ENCODE results near the gene NUCB2.
A peak's percentile ranks its signal among the peaks of the same experiment; 100 is the strongest.
"Not testable (repeated sequence)": the region's sequence is repeated elsewhere in the genome, so short reads cannot be mapped to it uniquely, and the experiment has no call there.

Gene NUCB2

DNA sequence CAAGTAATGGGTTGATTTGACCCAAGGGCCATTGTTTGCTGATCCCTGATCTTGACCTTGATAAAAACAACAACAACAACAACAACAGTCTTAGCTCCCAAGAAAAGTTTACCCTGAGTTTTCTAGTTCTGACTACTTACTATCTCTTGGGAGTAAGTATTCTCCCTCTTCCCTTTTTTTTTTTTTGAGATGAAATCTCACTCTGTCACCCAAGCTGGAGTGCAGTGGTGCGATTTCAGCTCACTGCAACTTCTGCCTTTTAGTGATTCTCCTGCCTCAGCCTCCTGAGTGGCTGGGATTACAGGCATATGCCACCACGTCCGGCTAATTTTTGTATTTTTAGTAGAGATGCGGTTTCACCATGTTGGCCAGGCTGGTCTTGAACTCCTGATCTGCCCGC is 8.0 kb upstream of the NUCB2 start:
- DNase-seq (ENCODE audit: low read depth, low spot score), result not testable (repeated sequence)

DNA sequence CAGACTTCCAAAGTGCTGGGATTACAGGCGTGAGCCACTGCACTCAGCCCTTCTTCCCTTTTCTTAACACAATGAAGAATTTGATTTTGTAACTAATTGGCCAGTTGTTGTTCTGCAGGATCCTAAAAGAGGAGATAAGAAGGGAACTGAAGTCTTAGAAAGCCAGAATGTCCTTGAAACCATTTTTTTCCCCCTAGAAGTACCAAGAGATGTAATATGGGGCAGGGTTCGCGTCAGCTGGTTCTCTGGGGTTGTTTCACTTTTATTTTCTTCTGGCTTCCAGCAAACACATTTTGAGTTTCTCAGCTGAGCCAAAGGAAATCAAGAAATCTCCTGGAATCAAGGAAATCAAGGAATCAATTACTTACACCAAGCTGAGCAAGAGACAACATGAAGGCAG is 7.6 kb upstream of the NUCB2 start:
- DNase-seq (ENCODE audit: low read depth, low spot score), result no peak

DNA sequence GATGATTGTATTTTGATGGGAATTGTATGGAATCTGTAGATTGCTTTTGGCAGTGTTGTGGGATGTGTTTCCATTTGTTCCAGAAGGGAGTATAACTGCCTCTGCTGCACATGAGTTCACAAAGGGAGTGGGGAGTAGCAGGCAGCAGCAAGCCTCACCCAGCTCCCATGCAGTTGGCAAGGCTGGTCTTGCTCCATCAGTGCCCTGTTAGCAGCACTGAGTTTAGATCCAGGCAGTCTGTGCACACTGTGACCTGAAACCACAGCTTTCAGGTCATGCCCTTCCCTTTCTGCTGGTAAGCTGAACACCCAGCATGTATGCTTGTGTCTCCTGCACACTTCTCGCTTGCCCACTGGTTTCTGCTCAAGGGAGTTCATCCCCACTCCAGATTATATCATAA is 3.7 kb upstream of the NUCB2 start:
- no peak for DNase-seq (ENCODE audit: low read depth, low spot score)

DNA sequence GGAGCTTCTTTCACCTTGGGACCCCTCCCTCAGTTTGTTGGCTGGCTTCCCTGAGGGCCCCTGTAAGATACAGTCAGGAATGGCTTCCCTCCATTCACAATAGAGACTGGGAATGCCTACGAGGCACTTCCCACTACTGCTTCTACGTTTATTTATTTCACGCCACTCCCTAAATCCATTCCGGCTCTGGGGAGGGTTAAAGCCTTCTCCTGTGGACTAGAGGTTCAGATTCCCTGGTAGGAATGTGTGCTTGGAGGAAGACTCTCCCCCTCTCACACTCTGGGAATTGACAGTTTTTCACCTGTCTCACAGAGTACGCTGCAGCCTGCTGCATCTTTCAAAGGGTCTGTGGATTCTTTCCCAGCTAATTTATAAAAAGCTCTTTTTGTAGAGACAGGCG is 3.3 kb upstream of the NUCB2 start:
- no peak for DNase-seq (ENCODE audit: low read depth, low spot score)

DNA sequence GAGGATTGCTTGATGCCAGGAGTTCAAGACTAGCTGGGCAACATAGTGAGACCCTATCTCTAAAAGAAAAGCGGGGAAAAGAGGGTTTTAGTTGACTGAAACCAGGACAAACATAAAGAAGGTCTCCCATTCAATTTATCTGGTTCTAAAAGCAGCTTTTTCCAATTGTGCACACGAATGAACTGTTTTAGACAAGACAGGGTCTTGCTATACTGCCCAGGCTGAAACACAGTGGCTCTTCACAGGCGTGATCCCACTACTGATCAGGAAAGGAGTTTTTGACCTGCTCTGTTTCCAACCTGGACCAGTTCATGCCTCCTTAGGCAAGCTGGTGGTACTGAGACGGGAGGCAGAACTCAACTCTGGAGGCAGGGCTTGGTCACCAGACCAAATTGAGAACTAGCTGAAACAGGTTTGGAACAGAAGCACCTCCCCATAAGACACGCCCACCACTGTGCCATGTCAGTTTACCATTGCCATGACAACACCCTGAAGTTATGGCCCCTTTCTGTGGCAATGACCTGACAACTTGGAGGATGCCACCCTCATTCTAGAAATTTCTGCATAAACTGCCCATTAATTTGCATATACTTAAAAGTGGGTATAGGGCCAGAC is 2.8 kb upstream of the NUCB2 start:
- no peak for DNase-seq (ENCODE audit: low read depth, low spot score)

DNA sequence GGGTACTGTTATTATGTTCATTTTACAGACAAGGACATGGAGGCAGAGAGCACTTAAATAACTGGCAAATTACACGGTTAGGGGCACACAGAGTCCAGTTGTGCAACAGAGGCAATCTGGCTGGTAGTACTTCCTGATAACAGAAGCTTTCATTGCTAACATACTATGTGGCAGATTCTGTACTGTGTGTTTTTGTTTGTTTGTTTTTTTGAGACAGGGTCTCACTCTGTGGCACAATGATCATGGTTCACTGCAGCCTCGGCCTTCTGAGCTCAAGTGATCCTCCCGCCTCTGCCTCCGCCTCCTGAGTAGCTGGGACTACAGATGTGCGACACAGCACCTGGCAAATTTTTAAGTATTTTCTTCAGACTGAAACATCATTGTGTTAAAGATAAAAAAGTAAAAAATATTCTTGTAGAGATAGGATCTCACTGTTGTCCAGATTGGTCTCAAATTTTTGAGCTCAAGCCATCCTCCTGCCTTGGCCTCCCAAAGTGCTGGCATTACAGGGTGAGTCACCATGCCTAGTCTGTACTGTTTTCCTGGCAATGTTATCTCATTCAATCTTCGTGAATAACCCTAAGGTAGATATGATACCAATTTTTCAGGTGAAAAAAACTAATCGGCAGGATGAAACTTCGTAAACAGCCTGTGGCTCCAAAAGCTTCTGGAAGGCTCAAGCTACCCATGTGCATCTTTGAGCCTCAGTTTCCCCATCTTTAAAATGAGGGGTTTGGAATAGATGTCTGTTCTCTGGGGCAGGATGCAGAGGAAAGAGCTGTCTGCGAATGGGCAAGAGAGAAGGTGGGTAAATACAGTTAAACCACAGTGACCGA is 921 bp upstream of the NUCB2 start:
- DNase-seq (ENCODE audit: low read depth, low spot score), result no peak

DNA sequence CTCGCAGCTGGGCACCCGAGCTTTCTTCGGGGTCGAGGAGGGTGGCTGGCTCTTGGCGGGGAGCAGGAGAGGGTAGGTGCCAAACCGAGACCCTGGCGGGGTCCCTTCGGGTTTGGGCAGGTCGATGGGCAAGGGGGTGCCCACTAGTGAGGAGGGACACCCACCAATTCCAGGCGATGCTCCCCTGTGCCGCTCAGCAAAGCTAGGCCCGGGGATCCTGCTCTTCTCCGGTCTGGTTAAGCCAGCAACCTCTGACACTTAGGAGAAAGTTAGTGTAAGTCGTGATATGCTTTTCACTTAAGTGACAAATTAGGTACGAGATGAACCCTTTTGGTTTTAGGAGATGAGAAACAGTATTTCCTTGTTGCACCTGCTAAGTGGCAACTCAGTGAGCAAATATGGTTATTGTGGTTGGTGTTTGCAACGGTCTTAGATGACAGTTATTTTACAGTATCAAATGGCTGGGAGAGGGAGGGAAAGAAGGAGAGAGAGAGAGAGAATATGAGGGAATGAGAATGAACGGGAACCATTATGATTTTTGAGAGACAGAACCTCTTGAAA is 565 bp downstream of the NUCB2 start:
- DNase-seq (ENCODE audit: low read depth, low spot score), result peak; percentile 25

DNA sequence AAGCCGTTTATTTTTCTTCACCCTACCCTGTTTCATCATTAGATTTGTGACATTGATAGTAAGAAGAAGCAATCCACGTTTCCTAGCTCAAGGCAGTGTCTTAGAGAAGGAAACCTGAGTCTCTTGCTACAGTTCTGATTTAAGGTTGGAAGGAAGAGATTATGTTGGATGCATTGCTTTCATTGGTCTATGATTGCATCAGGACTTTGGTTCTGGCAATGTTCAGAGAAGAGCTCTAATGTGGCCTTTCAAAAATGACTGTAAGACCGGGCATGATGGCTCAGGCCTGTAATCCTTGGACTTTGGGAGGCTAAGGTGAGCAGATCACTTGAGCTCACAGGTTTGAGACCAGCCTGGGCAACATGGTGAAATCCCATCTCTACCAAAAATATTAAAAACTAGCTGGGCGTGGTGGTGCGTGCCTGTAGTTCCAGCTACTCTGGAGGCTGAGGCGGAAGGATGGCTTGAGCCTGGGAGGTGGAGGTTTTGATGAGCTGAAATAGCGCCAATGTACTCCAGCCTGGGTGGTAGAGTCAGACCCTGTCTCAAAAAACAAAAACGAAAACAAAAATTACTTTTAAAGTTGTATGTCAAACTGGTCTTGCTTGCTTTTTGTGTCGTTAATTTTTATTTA is 4.1 kb downstream of the NUCB2 start:
- no peak for DNase-seq (ENCODE audit: low read depth, low spot score)

DNA sequence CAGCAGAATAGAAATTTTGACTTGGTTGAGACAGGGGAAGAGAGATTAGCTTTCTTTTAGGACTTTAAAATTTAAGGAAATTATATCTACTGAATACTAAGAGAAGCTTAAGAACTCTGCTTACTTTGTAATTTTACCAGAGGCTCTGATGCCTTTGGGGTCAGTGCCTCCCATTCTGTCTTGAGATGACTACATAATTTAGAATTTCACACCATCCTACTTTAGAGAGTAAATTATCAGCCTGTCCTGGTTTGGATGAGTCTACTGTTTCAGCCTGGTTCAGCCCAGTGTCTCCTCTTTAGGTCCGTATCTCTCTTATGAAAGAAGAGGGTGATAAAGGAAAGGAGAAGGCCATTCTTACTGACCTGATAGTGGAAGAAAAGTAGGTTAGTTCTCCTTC is 9.8 kb downstream of the NUCB2 start:
- no peak for DNase-seq (ENCODE audit: low read depth, low spot score)

DNA sequence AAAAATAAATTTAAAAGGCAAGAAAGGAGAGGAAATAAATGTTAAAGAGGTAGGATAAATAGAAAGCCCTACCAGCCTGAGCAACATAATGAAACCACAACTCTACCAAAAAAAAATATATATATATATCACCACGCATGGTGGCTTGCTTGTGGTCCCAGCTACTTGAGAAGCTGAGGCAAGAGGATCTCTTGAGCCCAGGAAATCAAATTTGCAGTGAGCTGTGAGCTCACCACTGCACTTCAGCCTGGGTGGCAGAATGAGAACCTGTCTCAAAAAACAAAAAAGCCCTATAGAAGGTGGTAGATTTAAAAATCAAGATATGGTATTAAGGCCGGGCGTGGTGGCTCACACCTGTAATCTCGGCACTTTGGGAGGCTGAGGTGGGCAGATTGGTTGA is 10.5 kb downstream of the NUCB2 start:
- no peak for DNase-seq (ENCODE audit: low read depth, low spot score)

DNA sequence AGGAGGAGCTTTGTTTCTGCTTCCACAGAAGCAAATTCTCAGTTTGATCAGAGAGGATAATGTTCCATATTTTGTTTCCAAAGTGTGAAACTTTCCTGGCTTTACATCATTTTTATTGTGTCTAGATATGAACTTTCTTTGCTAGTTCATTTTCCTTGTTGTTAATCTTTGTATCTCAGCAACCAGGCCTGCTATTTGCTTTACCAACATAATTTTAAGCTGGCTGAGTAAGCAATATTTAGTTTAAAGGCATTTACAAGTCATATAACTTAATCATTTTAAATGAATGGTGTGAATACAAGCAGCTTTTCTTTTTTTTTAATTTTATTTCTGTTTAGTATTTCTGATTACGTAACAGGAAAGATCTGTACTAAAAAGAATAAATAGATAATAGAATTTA is 15.2 kb downstream of the NUCB2 start:
- DNase-seq (ENCODE audit: low read depth, low spot score), result no peak

DNA sequence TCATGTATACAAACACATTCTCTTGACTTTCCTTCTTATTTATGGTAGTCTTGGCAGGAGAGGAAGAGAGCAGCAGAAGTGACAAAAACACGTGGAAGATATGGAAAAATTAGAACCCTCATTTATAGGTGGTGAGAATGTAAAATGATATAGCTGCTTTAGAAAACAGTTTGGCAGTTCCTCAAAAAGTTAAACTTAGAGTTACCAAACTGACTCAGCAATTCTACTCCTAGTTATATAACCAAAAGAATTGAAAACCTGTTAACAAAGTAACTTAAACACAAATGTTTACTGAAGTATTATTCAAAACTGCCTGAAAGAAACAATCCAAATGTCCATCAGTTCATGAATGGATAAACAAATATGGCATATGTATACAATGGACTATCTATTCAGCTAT is 16.8 kb downstream of the NUCB2 start:
- DNase-seq (ENCODE audit: low read depth, low spot score), result no peak

DNA sequence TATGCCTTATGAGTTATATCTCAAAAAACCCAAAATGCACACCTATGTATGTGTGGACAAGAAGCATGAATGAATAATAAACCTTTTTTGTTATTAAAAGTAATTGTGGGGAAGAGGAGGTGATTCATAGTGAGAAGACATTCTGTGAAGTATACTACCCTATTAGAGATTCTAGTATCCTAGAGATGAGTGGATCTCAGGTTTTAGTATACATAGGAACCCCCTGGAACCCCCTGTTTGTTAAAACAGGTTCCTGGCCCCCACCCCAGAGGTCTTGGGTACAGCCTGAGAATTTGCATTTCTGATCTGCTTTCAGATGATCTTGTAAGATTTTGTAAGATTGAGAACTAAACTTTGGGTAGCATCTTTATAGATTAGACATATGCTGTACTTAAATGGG is 17.5 kb downstream of the NUCB2 start:
- no peak for DNase-seq (ENCODE audit: low read depth, low spot score)

DNA sequence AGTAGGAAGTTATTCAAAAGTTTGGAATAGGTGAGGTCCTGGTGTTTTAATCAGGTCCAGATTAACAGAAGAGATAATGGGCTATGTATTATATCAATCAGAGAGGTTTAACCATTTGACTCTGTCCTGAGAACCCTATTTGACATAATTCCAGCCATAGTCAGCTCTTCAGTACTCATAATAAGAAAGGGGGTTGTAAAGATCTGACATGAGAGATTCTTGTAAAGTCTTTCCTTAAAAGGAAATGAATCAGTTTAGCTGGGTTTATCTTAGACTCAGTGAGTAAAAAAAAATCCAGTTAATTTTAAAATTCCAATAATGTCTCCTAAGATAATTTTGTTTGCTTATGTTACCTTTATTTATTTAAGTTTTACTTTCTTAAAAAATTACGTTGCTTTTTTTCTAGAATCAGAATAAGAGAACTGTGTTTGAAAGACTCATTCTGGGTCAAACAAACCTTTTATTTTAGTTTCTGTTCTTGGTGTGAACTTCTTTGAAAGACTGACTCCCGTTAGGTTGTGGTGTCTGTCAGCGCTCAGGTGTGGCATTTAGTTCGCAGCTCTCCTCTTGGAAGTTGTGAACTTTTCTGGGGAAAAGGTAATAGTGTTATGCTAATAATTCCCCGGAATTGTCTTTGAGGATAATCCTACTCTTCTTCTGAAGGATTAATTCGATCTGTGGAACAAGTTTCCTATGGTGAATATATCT is 20.5 kb downstream of the NUCB2 start:
- no peak for DNase-seq (ENCODE audit: low read depth, low spot score)

DNA sequence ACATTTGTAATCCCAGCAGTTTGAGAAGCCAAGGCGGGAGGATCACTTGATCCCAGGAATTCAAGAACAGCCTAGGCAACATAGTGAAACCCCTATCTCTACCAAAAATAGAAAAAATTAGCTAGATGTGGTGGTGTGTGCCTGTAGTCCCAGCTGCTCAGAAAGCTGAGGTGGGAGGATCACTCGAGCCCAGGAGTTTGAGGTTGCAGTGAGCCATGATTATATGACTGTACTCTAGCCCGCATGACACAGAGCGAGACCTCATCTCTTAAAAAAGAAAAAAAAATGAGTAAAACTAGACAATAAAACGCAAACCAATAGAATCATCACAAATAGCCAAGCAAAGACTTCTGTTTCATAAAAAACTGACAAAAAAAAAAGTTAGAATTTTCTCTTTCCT is 21.8 kb downstream of the NUCB2 start:
- DNase-seq (ENCODE audit: low read depth, low spot score), result no peak

DNA sequence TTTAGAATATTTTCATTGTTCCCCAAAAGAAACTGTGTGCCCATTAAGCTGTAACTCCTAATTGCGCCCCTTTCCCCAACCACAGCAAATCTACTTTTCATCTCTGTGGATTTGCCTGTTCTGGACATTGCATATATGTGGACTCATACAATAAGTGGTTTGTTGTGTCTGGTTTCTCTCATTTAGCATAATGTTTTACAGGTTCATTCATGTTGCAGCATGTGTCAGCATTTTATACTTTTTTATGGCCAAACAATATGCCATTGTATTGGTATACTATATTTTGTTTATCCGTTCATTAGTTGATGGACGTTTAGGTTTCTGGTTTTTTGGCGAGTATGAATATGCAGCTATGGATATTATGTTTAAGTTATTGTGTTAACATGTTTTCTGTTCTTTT is 23.8 kb downstream of the NUCB2 start:
- DNase-seq (ENCODE audit: low read depth, low spot score), result no peak

DNA sequence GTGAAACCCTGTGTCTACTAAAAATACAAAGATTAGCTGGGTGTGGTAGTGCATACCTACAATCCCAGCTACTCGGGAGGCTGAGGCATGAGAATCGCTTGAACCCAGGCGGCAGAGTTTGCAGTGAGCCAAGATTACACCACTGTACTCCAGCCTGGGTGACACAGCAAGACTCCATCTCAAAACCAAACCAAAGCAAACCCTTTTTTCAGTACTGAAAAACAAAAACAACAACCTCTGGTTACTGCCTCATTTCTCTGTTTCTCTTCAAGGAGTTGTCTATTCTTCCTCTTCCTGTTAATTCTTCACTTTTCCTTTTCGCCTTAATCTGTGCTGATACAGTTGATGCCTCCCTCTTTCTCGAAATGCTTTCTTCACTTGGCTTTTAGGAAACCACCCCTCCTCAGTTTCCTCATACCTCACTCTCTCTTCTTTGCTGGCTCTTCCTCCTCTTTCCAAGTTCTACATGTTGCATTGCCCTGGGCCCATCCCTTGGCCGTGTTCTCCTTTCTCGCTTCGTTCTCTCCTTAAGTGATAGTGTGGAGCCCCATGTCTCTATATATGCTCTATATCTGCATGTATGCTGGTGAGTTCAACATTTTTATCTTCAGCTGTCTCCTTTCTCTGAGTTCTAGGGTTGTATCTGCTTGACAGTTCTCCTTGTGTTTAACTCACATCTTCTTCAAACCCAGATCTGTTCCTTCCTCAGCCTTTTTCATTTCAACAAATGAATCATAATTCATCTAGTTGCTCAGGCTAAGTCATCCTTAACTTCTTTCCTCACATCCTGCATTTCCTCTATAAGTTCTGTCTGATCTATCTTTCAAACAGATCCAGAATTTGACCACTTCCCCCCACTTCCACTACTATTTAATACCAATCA is 37.1 kb downstream of the NUCB2 start:
- DNase-seq (ENCODE audit: low read depth, low spot score), result no peak

DNA sequence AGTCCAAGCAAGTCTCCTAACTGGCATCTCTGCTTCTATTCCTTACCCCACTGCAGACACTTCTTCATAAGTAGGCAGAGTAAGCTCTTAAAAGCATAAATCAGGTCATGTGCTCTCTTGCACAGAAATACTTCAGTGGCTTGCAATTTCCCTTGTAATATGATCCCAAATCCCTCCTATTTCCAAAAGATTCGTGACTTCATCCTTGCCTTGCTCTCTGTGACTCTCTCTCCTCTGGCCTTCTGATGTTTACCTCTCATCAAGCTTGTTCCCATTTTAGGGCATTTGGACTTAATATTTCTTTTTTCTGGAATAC is 37.7 kb downstream of the NUCB2 start:
- peak; percentile 34 for DNase-seq (ENCODE audit: low read depth, low spot score)

DNA sequence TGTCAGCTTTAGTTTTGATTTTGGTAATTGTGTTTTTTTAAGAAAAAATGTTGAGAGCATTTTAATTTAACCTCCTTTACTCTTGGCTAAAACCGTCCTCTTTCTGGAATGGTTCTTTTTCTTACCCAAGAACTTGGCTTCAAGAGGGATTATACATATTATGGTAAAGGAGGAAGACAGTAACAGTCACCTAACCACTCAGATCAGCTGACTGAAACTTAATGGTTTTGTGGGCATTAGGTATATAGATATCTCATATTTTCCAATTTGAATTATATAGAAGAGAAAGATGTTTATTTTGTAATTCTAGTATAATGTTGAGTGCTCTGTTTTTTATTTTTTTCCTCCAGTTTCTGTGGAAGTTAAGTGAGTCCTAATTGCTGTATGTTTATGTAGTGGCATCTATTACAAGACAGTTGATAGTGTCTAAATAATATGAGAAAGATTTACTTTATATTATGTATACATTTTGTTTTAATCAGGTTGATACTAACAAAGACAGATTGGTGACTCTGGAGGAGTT is 38.4 kb downstream of the NUCB2 start:
- DNase-seq (ENCODE audit: low read depth, low spot score), result no peak

DNA sequence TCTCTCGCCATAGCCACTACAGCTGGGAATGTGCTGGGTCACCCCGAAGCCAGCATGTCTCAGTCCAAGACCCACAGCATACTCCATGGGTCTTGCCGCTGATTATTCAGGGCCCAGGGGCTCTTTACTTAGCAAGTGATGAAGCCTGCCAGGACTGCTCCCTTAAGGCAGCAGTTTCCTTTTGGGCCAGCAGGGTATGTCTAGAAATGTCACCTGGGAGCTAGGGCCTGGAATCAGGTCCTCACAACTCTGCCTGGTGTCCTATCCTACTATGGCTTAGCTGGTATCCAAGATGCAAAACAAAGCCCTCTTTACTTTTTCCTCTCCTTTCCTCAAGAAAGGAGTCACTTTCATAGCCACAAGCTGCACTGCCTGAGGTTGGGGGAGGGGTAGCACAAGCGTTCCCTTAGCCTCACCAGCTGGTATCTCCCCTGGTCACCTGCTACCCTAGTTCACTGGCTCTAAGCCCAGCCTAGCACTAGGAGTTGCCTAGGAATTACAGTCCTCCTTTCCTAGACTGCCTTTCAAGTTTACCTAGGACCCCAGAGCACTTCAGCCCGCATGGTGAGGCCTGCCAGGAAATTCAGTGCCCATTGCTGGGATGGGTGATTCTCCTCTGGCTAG is 52.4 kb downstream of the NUCB2 start:
- DNase-seq (ENCODE audit: low read depth, low spot score), result no peak

DNA sequence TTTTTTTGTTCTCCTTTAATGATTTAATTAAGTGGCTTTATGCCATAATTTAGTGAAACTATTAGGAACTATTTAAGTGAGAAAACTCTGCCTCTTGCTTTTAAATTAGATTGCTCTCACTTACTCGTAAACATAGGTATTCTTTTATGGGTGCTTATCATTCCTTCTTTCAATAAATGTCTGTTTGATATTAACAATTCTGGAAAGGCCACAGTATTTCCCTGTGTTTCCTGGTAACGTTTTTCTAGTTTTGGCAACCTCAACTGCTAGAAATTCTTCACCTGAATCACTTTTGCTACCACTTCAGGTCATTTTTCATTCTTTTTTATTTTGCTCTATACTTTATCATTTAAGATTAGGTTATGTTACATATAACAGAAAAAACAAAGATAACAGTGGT is 55.1 kb downstream of the NUCB2 start:
- DNase-seq (ENCODE audit: low read depth, low spot score), result no peak

All from brain pericyte (primary cell).